ENCODE results near the gene SYN1. TPM values are rescaled to one million over a fixed set of nuclear protein-coding genes. Genes with fewer than 3 reads are reported as not detected.
"Not testable (repeated sequence)": the region's sequence is repeated elsewhere in the genome, so short reads cannot be mapped to it uniquely, and the experiment has no call there.

The SYN1 gene
- 1 to 10 TPM; 1.0 to 1.6 TPM for total RNA-seq
- 1 to 10 TPM; 4.7 to 7.2 (median 5.8) TPM for polyA plus RNA-seq (ENCODE audit: insufficient read length in 6 of 6)
- long read RNA-seq, donor 1 = 0 reads
- long read RNA-seq, donor 2, partial matches to known transcripts = 368 of 380 reads
- long read RNA-seq, donor 2, other reads (novel, unspliced or antisense) = 12 of 380 reads
- long read RNA-seq, donor 3, partial matches to known transcripts = 232 of 232 reads
- long read RNA-seq, donor 3, other reads (novel, unspliced or antisense) = 0 of 232 reads
- long read RNA-seq, donor 4 = 0 reads
- long read RNA-seq, donor 5, partial matches to known transcripts = 219 of 219 reads
- long read RNA-seq, donor 5, other reads (novel, unspliced or antisense) = 0 of 219 reads
- long read RNA-seq, donor 6 = 0 reads
- long read RNA-seq, donor 7 = 0 reads
- long read RNA-seq, donor 8, partial matches to known transcripts = 284 of 291 reads
- long read RNA-seq, donor 8, other reads (novel, unspliced or antisense) = 7 of 291 reads
- long read RNA-seq, donor 9 = 0 reads
- long read RNA-seq, donor 10 = 0 reads
- long read RNA-seq, donor 11, transcript SYN1-201 (13 exons, 3,299 nt) = major isoform, 9 of 61 reads
- long read RNA-seq, donor 11, transcript SYN1-202 (13 exons, 3,172 nt) = minor isoform, 7 of 61 reads
- long read RNA-seq, donor 11, partial matches to known transcripts = 44 of 61 reads
- long read RNA-seq, donor 11, other reads (novel, unspliced or antisense) = 0 of 61 reads
- long read RNA-seq, donor 12, partial matches to known transcripts = 234 of 235 reads
- long read RNA-seq, donor 12, other reads (novel, unspliced or antisense) = 0 of 235 reads

- H3K36me3 ChIP-seq = no peaks in the 10 kb centered on the region
- intact Hi-C loops (cut with DNase I) = no loop called here
- DNase-seq (peak; percentile 66 to 92 (median 86)), ATAC-seq (peak; percentile 95)
- H3K4me1 ChIP-seq = peaks cover 0 to 6% of the 10 kb centered on the region in 2 donors
- no peak within 1 kb of the TSS for H3K27ac ChIP-seq
- peaks cover 0 to 19% of the 10 kb centered on the region in 2 donors for H3K27me3 ChIP-seq
- no peak for TF ChIP-seq CTCF (IDR thresholded peaks at IDR 0.05)
- H3K9me3 ChIP-seq = no peaks in the 10 kb centered on the region
- peak within 1 kb of the TSS in 1 of 2 donors; percentile 31 for H3K4me3 ChIP-seq
These were observed at the start of gene SYN1 for GRCh38 chrX:47619486-47620302. SYN1 (minus strand) TSS chrX:47619857; CDS start chrX:47619728, 129 bp downstream.

- ATAC-seq; H3K36me3 ChIP-seq; H3K4me1 ChIP-seq; DNase-seq; H3K27me3 ChIP-seq; H3K27ac ChIP-seq; intact Hi-C loops (cut with DNase I); H3K4me3 ChIP-seq; H3K9me3 ChIP-seq: not testable (repeated sequence)
These were observed 46.1 kb upstream of the SYN1 start for GRCh38 chrX:47665797-47666196.

- ATAC-seq (no peak), DNase-seq (no peak)
- intact Hi-C loops (cut with DNase I) = no loop called here
- no peak for TF ChIP-seq CTCF (IDR thresholded peaks at IDR 0.05)
- Histone ChIP-seq H3K36me3 (no peaks in the 10 kb centered on the region), H3K9me3 (no peaks in the 10 kb centered on the region), H3K4me3 (no peak overlapping the region), H3K27ac (no peak overlapping the region), H3K4me1 (no peaks in the 10 kb centered on the region), H3K27me3 (no peaks in the 10 kb centered on the region)
These were observed 45.1 kb upstream of the SYN1 start for GRCh38 chrX:47664737-47665136.

- no peak overlapping the region for H3K4me3 ChIP-seq
These were observed 42.5 kb upstream of the SYN1 start for GRCh38 chrX:47662144-47662657.

More at GRCh38 chrX:47662144-47662657, 42.5 kb upstream of the SYN1 start:
- Histone ChIP-seq H3K27me3 (no peaks in the 10 kb centered on the region), H3K4me1 (peaks cover 0 to 5% of the 10 kb centered on the region in 2 donors), H3K9me3 (no peaks in the 10 kb centered on the region), H3K27ac (peak overlapping the region in 1 of 2 donors; percentile 23), H3K36me3 (peaks cover 0 to 5% of the 10 kb centered on the region in 2 donors)
- ATAC-seq = no peak
- DNase-seq = no peak
- TF ChIP-seq CTCF (IDR thresholded peaks at IDR 0.05) = no peak
- intact Hi-C loops (cut with DNase I) = no loop called here

All from left lung (tissue), 14 donors.